Endometrium (tissue), 2 donors: ENCODE data around the gene GSC2.

Source experiments
- FAIRE-seq: peaks from 2 replicates; lab custom pipeline; 2012; peaks lifted over from hg19 to GRCh38; lab: Jason Lieb, UNC
- donor health status: control.
- donor health status: control.

Gene GSC2

DNA sequence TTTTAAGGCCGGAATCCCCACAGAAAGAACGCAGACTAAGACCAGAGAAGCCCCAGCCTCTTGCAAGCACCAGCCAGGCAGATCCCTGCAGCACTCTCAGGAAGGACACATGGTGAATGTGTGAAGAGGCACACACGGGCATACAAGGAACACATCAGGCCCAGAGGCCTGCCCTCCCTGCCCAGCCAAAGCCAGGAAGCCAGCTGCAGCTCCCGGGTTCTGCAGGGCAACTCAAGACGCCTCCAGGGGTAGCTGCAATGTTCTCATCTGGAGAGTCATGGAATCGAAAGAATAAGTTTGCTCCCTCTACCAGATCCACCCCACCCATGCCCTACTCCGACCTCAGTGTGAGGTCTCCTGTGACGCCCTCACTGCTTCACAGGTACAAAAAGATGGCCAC, 30.1 kb downstream of the GSC2 start:
- FAIRE-seq: no peak

DNA sequence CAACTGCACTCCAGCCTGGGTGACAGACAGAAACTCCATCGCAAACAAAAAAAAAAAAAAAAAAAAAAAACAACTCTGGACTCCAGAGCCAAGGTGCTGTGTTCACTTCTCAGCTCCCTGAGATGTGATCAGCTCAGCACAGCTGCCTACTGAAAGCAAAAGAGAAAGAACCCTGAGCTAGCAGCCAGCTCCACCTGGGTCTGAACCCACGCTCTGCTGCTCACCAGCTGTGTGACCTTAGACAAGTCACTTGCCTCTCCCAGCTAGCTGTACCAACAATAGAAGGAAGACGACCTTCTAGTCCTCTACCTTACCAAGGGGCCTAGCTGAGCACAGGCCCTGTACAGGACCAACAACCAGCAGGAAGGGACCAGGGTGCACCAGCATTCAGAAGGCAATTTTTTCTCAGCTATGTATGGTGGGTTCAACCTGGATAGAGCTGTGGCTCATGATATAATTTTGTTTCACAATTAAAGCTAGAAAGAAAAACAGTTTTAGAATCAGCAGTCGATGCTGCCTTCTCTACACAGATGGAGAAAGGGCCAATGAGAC, 31.7 kb downstream of the GSC2 start:
- no peak for FAIRE-seq

DNA sequence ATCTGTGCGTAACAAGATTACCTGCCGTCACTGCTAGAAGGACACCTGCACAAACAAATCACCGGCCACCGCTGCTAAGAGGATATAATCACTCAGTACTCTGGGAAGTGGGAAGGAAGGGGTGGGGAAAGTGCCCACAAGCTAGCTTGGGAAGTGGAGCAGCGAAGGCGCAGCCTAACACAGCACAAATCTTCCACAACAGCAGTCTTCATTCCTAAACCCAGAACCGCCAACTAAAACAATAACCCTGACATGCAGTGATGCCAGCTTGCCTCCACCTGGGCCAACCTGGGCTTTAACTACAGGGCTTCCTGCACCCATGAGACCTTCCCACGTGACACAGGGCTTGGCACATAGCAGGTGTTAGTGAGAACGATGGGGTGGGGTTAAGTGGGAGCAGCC, 33.0 kb downstream of the GSC2 start:
- no peak for FAIRE-seq

DNA sequence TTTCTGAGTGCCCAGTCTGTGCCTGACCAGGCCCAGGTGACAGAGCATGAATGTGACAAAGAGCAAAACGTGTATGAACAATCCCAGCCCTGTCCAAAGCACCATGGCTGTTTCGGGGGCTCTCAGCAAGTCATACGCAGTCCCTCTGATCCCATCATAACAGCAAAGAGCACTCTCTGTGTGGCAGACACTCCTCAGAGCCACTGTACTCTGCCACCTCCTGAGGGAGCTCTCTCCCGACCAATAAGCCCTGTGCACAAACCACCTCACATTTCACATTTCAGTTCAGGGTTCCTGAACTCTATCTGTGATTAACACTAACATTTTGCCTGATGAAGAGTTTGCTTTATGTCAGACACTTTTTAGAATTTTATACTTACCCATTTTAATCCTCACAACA, 34.5 kb downstream of the GSC2 start:
- no peak for FAIRE-seq

DNA sequence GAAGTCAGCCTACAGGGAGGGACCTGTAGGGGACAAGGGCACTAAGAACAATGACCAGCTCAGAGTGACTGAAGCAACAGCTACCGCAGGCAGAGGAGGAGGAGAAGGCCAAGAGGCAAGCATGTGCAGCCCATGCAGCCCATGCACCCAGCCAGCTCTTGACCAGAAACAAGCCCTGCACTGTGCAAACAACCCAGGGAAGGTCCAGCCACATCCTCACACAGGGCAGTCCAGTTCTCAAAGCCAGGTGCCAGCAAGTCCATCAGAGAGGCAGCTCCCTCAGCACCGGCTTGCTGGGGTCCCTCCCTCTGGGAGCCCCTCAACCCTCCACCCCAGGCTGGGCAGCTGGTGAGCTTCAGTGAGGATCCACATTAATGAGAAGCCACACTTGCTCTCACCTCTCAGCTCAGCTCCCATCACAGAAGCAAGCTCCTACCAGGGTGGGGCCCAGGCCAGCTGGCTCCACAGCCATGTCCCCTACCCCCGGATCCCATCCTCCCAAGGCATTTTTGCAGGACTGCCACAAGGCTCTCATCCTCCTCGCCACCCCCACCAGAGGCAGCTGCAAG, 35.0 kb downstream of the GSC2 start:
- no peak for FAIRE-seq

DNA sequence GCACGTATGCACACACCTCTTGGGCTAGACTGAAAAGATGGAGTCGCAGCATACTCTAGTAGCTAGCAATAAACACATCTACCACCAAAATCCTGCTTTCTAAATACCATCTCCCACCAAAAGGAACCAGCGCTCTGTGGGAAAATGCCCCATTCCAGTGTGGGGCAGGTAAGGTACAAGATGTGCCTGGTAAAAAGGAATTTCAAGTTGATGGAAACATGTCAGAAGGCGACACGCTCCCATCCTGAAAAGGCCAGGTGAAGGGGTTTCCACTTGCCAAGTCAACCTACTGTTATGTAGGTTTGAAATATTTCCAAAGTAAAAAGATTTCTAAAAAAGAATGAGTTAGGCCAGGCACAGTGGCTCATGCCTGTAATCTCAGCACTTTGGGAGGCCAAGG, 36.7 kb downstream of the GSC2 start:
- no peak for FAIRE-seq

DNA sequence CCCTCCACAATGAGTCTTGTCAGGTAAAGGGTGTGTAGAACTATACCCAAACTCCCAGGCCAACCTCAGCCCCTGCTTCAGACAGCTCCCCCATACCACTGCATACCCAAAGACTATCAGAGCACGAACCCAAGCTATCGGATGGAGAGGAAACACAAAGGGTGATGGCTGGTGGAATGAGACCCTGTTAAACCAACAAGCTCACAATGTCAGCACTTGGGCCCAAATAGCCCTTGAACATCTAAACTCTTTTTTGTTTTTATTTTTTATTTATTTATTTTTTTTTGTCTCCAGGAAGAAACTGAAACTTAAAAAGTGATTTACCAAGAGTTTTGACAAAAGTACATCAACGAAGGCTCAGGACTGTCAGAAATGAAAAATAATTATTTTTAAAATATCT, 38.5 kb downstream of the GSC2 start:
- FAIRE-seq: no peak

DNA sequence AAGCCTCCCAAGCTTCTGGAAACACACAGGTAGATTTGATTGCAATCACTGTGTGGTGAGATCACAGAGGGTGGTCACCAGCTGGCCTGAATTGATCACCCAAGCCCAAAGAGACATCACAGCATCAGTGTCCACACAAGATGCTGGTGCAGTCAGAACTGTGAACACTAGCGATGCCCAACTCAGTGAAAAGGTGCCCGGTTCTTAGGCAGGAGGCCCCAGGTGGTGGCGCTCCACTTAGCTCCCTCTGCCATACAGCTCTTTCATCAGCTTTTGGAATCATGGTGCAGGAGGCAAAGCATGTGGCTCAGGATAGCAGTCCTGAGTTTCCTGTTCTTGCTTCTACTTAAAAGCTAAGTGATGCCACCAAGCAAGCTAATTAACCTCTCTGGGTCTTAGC, 39.0 kb downstream of the GSC2 start:
- no peak for FAIRE-seq

DNA sequence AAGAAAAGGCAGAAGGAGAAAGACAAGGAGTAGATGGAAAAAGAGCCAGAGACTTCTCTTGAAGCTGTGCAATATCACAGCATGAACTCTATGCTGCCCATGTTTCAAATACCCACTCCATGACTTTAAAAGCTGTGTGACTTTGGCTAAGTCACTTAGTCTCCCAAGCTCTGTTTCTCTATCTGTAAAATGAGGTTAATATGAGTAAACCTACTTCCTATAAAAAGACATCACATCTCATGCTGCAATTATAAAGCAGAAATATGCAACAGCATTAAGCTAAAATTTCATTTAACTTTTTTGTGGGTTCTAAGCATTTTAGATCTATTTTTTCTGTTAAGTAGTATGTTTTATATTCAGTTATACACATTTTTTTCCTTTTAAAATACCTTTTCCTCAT, 39.4 kb downstream of the GSC2 start:
- FAIRE-seq: no peak

DNA sequence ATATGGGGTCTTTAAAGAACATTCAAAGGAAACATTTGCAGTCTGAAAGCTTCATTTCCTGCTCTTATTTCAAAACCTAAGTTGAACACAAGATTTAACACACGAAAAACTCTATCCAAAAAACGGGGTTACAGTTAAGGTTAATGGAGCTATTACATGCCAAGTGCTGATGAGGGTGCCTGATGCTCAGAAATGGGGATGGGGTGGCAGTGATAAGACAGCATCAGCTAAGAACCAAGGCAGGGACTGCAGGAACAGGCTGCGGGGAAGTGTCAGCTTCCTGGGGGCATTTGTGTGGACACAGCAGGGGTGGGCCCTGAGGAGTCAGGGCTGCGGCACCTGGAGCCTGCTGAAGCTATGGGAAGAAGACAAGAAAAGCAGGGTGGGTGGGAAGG, 40.0 kb downstream of the GSC2 start:
- FAIRE-seq: no peak

DNA sequence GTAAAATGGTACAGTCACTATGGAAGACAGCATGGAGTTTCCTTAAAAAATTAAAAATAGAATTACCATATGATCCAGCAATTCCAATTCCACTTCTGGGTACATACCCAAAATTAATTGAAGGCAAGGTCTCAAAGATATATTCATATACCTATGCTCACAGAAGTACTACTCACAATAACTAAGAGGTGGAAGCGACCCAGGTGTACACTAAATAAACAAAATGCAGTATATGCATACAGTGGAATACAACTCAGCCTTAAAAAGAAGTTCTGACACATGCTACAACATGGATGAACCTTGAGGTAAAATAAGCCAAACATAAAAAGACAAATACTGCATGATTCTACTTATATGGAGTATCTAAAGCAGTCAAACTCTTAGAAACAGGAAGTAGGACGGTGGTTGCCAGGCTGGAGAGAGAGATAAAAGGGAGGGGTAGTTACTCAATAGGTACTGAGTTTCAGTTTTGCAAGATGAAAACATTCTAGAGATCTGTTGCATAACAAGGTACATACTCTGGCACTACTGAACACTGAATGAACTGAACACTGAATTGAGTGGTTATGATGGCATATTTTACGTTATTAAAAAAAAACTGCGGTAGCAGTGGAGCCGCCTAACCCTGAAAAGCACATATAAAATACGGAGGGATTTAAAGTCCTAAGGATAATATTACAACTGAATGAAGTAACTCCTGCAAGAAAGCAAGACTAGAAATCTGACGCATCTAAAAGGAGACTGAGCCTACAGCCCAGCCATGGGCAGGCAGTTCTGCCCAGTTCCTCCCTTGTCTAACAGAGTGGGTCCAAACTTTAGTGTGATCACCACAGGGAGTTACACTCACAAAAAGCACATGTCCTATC, 40.7 kb downstream of the GSC2 start:
- FAIRE-seq: no peak

DNA sequence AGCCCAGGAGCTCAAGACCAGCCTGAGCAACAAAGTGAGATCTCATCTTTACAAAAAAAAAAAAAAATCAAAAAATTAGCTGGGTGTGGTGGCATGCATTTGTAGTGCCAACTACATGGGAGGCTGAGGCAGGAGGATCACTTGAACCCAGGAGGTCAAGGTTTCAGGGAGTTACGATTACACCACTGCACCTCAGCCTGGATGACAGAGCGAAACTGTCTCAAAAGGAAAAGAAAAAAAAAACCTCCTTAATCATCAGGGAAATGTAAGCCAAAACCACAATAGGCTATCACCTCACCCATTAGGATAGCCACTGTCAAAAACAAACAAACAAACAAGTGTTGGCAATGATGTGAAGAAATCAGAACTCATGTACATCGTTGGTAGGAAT, 41.3 kb downstream of the GSC2 start:
- no peak for FAIRE-seq

DNA sequence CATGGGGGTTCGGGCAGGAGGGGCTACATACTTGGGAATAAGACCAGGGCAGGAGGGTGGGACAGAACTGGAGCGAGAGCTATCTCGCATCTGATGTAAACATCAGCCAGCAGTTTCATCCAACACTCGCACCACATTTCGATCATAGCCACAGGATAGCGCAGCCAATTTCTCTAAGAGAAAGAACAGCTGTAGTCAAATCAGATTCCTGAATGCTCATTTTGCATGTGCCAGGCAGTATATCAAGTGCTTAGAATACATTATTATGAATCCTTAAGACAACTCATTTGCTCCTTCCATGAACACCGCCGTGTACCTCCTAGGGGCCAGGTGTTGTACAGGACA, 42.4 kb downstream of the GSC2 start:
- no peak for FAIRE-seq

DNA sequence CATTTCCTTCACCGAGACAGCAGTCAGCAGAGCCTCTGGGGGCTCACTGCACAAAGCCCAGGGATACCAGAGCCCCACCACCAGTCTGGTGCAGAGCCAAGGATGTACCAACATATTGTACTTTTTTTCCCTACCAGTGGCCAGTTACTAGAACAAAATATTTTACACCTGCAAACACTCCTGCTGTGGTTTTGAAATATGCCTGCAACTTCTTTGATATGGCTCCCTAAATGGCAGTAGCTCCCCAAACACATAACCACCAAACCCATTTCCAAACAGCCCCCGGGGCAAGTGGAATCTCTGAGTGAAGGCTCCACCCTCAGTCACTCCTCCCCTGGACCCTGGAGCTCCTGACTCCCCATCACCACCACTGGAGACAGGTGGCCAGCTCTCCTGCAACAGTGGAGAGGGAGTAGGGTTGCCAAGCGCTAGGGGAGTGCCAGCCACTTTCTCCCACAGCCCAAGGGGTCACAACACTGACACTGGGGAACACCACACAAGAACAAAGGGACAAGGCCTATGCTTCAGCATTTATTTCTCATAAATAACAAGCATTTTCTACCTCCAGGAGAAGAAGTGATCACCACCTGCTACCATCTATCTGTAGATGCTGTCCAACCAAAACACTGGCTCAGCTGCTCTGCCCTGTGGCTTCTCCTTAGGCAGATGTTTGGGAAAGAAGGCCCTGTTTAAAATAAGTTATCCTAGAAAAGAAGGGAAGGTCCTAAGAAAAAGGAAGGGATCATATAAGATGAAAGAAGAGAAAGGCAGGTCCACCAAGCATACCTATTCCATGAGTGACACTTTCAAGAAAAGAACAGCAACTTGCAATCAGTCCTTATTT, 43.0 kb downstream of the GSC2 start:
- FAIRE-seq: no peak

DNA sequence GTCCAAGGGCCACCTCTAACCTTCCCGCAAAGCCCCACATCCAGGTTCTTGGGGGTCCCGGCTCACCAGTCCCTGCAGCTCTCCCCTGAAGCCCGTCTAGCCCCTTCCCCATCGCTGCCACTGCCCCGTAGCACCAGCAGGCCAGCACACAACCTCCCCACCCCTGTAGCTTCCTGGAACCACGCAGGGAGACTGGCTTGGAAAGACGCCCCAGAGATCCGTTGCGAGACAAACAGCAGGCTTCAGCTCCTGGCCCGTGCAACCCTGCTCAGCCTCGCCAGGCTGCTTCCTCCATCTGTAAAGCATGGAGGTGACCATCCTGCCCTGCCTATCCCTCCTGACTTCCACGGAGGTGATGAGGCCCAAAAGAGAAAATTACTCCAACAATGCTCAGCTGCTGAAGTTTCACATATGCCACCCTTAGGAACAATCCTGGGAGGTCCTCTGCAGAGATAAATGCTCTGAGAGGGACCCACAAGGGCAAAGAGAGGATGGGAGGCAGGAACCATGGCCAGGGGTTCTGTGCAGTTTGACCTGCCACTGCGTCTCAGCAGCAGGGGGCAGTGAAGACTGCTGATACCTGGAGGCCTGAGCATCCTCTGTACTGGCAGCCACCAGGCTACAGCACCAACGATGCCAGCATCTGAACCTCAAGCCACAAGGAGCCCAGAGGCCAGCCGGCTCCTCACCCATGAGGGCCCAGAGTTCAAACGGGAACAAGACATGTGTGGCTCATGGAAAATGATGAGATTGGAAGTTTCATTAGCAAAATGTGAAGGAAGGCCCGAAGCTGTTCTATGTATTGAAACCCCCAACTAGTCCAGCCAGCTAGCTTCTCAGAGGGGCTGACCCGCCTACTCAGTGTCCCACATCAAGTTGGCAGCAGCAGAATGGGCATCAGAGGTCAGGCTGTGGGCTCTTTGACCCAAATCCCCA, 44.0 kb downstream of the GSC2 start:
- FAIRE-seq: no peak

DNA sequence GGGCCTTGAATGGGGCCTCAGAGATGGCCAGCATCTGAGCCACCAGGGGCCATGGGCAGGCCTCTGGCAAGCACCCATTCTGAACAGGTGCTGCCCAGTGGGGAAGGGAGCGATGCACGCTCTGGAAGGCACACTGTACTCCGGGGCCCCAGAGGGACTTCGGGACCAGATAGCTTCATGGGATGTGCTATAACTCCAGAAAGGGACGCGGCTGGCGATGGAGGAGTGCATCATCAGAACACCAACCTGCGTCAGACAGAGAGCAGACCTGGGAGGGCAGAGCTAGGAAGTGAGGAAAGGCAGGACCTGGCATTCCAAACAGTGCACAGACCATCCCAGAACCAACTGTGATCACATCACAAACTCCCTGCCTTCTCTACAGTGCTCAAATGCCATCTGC, 44.6 kb downstream of the GSC2 start:
- no peak for FAIRE-seq

DNA sequence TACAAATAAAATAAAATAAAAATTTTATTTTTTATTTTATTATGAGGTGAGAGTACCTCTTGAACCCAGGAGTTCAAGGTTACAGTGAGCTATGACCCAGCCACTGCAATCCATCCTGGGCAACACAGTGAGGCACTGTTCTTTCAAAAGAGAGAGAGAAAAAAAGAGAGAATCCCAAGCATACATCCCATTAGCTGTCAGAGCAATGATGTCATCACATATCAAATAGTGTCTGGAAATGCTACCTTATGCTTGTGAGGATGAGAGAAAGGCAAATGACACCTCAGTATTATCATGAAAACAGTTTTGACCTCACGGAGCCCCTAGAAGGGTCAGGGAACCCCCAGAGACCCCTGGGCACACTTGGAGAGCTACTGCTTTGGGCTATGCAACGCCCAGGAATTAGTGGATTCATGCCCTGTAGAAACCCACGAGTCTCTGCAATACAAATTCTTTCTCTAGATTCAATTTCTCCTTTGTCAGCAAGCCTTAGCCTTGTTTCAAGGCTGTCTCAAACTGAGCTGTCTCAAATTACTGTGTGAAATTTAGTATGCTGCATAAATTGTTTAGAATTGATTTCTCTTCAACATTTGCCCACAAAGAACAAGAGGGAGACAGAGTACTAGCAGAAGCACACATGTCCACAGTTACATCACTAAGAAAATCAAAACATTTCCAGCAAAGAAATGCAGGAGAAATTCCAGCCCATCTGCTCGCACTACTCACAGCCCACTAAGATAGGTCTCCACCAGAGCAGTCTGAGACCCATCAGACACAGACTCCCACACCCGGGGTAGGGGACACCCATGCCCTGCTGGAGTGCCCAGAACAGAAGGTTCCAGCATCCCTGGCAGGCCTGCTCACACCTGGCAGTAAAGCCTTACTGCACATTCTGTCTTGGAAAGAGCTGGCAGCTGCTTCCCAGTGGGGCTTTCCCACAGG, 45.9 kb downstream of the GSC2 start:
- no peak for FAIRE-seq

DNA sequence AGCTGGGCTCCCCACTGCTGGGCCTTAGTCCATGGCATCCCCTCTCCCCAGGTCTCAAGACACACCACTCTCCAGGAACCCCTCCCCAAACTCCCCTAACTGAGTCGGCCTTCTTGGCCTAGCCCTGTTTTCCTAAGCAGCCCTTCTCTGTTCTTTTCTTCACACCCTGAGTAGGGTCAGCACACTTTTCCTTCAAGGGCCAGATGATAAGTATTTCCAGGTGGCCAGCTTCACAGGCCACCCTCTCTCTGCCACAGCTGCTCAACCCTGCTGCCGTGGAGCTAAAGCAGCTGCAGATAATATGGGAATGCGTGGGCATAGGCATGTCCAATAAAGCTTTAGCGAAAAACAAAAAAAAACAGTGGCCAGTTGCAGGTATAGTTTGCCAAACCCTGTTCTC, 51.9 kb downstream of the GSC2 start:
- no peak for FAIRE-seq

DNA sequence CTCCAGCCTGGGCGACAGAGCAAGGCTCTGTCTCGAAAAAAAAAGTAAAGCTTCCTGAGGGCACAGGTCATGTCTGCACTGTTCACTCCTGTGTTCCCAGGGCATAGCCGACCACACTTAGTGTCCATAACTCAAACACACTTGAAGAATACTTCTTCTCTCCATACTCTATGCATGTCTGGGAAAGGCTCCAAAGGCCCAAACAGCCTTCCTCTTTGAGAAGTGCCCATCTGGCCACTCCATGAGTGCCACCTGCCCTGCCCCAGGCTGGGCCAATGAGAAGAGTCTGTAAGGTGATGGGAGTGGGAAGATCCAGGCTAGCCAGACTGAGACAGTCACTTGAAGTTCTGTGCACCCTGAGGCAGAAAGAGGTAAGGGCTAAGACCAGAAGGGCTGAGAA, 52.6 kb downstream of the GSC2 start:
- no peak for FAIRE-seq
